Cortex of kidney (tissue), 1 donor: ENCODE data around the gene MINAR1.

ENCODE experiments used
- DNase-seq: peaks from one replicate; lab custom pipeline; 2025; lab: John Stamatoyannopoulos, UW

MINAR1 gene

GRCh38 chr15:79430901-79431635 lies 1.1 kb upstream of the MINAR1 start:
- no peak for DNase-seq

- DNase-seq = no peak
These were observed 474 bp downstream of the MINAR1 start for GRCh38 chr15:79432345-79433275.

- no peak for DNase-seq
These were observed 1.3 kb downstream of the MINAR1 start for GRCh38 chr15:79433276-79433990.

GRCh38 chr15:79434361-79434760 lies 2.2 kb downstream of the MINAR1 start:
- DNase-seq = no peak

GRCh38 chr15:79436037-79436780 lies 4.1 kb downstream of the MINAR1 start:
- no peak for DNase-seq

GRCh38 chr15:79437275-79438000 lies 5.3 kb downstream of the MINAR1 start:
- DNase-seq = no peak

GRCh38 chr15:79439236-79439635 lies 7.1 kb downstream of the MINAR1 start:
- DNase-seq = no peak

GRCh38 chr15:79440355-79440908 lies 8.3 kb downstream of the MINAR1 start:
- DNase-seq = no peak

- no peak for DNase-seq
These were observed 10.8 kb downstream of the MINAR1 start for GRCh38 chr15:79442911-79443310.

GRCh38 chr15:79447060-79447459 lies 14.9 kb downstream of the MINAR1 start:
- DNase-seq = no peak

- no peak for DNase-seq
These were observed 18.5 kb downstream of the MINAR1 start for GRCh38 chr15:79450648-79451047.

GRCh38 chr15:79451361-79451999 lies 19.3 kb downstream of the MINAR1 start:
- no peak for DNase-seq

- no peak for DNase-seq
These were observed 20.3 kb downstream of the MINAR1 start for GRCh38 chr15:79452244-79453051.

- no peak for DNase-seq
These were observed 21.3 kb downstream of the MINAR1 start for GRCh38 chr15:79453446-79453845.

- DNase-seq = no peak
These were observed 21.9 kb downstream of the MINAR1 start for GRCh38 chr15:79454063-79454462.

GRCh38 chr15:79455361-79455760 lies 23.2 kb downstream of the MINAR1 start:
- DNase-seq = no peak

- no peak for DNase-seq
These were observed 23.8 kb downstream of the MINAR1 start for GRCh38 chr15:79455943-79456342.

- DNase-seq = no peak
These were observed 26.4 kb downstream of the MINAR1 start for GRCh38 chr15:79458491-79458890.

- DNase-seq = no peak
These were observed 27.5 kb downstream of the MINAR1 start for GRCh38 chr15:79459666-79460065.
